ENCODE data around the gene VRK1. TPM values are rescaled to one million over a fixed set of nuclear protein-coding genes. Genes with fewer than 3 reads are reported as not detected.

Gene VRK1
- total RNA-seq (10 to 100 TPM; 28.5 to 52.2 (median 40.7) TPM), polyA plus RNA-seq (10 to 100 TPM; 33.3 to 45.8 TPM), total RNA-seq (44.2 reads per million, percentile 68 among the genes with 10 or more reads in this experiment)

GRCh38 chr14:96796851-96797581 lies at the start of gene VRK1:
Gene VRK1, plus strand, starts transcription at chr14:96797382. Its CDS starts 36,090 bp downstream, at chr14:96833472.
- Mint-ChIP-seq H3K27ac (peak within 1 kb of the TSS; percentile 75 to 95 (median 90)), H3K27me3 (peaks cover 0 to 10% (median 3%) of the 10 kb centered on the region in 5 donors), H3K4me1 (peaks cover 10 to 33% (median 25%) of the 10 kb centered on the region in 7 donors), H3K4me3 (peak within 1 kb of the TSS; percentile 86 to 93 (median 91)), H3K36me3 (peaks cover 0 to 2% (median 0%) of the 10 kb centered on the region in 5 donors), H3K9me3 (no peaks in the 10 kb centered on the region)
- ATAC-seq (peak; percentile 99), DNase-seq (peak; percentile 87 to 93 (median 90))
- Histone ChIP-seq H3K4me1 (ENCODE audit: control insufficient read depth in 2 of 2, insufficient read depth in 2 of 2, low read length in 2 of 2) (peaks cover 10 to 14% of the 10 kb centered on the region in 2 donors), H3K9me3 (ENCODE audit: control insufficient read depth in 2 of 3, low read length in 3 of 3) (no peaks in the 10 kb centered on the region), H3K36me3 (ENCODE audit: control insufficient read depth in 2 of 3, insufficient read depth in 3 of 3, low read length in 3 of 3) (no peaks in the 10 kb centered on the region), H3K4me3 (ENCODE audit: low read length) (peak within 1 kb of the TSS; percentile 75), H3K27me3 (ENCODE audit: control insufficient read depth in 2 of 2, insufficient read depth in 2 of 2, low read length in 2 of 2) (no peaks in the 10 kb centered on the region), H3K27ac (ENCODE audit: low read depth, low read length) (peak within 1 kb of the TSS; percentile 79)
- POLR2A ChIA-PET, result interaction anchor here (1.3 to 1.9 kb wide), 3 partner anchors 9 to 24 kb away, joined by 3 to 4 read pairs (median 4); no protein-coding TSS in a partner anchor
- CTCF ChIA-PET, result no interaction called here
- intact Hi-C loops (cut with micrococcal nuclease), result loop anchor here (1.0 to 10.0 kb wide), 9 partner anchors 35 to 660 kb away; partner anchors contain the start of genes ATG2B (in 2 of the 2), GSKIP (in 2 of the 2) and PAPOLA (in 2 of the 2)

GRCh38 chr14:96747608-96748007 lies 49.6 kb upstream of the VRK1 start:
- H3K36me3 Mint-ChIP-seq, result no peaks in the 10 kb centered on the region
- peaks cover 0 to 1% (median 0%) of the 10 kb centered on the region in 7 donors for H3K4me1 Mint-ChIP-seq
- H3K4me3 Mint-ChIP-seq, result no peak overlapping the region
- POLR2A ChIA-PET, result no interaction called here
- H3K9me3 Mint-ChIP-seq, result no peaks in the 10 kb centered on the region
- Histone ChIP-seq H3K36me3 (ENCODE audit: control insufficient read depth in 2 of 3, insufficient read depth in 3 of 3, low read length in 3 of 3) (no peaks in the 10 kb centered on the region), H3K27ac (ENCODE audit: low read depth, low read length) (no peak overlapping the region), H3K27me3 (ENCODE audit: control insufficient read depth in 2 of 2, insufficient read depth in 2 of 2, low read length in 2 of 2) (no peaks in the 10 kb centered on the region), H3K4me3 (ENCODE audit: low read length) (no peak overlapping the region), H3K9me3 (ENCODE audit: control insufficient read depth in 2 of 3, low read length in 3 of 3) (no peaks in the 10 kb centered on the region), H3K4me1 (ENCODE audit: control insufficient read depth in 2 of 2, insufficient read depth in 2 of 2, low read length in 2 of 2) (no peaks in the 10 kb centered on the region)
- intact Hi-C loops (cut with micrococcal nuclease), result no loop called here
- DNase-seq (no peak), ATAC-seq (no peak)
- H3K27ac Mint-ChIP-seq, result no peak overlapping the region
- H3K27me3 Mint-ChIP-seq, result peaks cover 16 to 29% (median 19%) of the 10 kb centered on the region in 5 donors
- CTCF ChIA-PET, result no interaction called here

- Histone ChIP-seq H3K27ac (ENCODE audit: low read depth, low read length) (no peak overlapping the region), H3K27me3 (ENCODE audit: control insufficient read depth in 2 of 2, insufficient read depth in 2 of 2, low read length in 2 of 2) (no peaks in the 10 kb centered on the region), H3K36me3 (ENCODE audit: control insufficient read depth in 2 of 3, insufficient read depth in 3 of 3, low read length in 3 of 3) (no peaks in the 10 kb centered on the region), H3K4me3 (ENCODE audit: low read length) (no peak overlapping the region), H3K9me3 (ENCODE audit: control insufficient read depth in 2 of 3, low read length in 3 of 3) (no peaks in the 10 kb centered on the region), H3K4me1 (ENCODE audit: control insufficient read depth in 2 of 2, insufficient read depth in 2 of 2, low read length in 2 of 2) (no peaks in the 10 kb centered on the region)
- Mint-ChIP-seq H3K9me3 (no peaks in the 10 kb centered on the region), H3K36me3 (no peaks in the 10 kb centered on the region), H3K27me3 (peaks cover 11 to 24% (median 17%) of the 10 kb centered on the region in 5 donors), H3K4me3 (no peak overlapping the region), H3K4me1 (peaks cover 0 to 1% (median 0%) of the 10 kb centered on the region in 7 donors), H3K27ac (no peak overlapping the region)
- intact Hi-C loops (cut with micrococcal nuclease), result no loop called here
- ATAC-seq, result no peak
- DNase-seq, result no peak
- CTCF ChIA-PET, result no interaction called here
- POLR2A ChIA-PET, result no interaction called here
These were observed 48.8 kb upstream of the VRK1 start for GRCh38 chr14:96748362-96748761.

- Histone ChIP-seq H3K4me3 (ENCODE audit: low read length) (no peak overlapping the region), H3K9me3 (ENCODE audit: control insufficient read depth in 2 of 3, low read length in 3 of 3) (no peaks in the 10 kb centered on the region), H3K27me3 (ENCODE audit: control insufficient read depth in 2 of 2, insufficient read depth in 2 of 2, low read length in 2 of 2) (no peaks in the 10 kb centered on the region), H3K27ac (ENCODE audit: low read depth, low read length) (no peak overlapping the region), H3K4me1 (ENCODE audit: control insufficient read depth in 2 of 2, insufficient read depth in 2 of 2, low read length in 2 of 2) (no peaks in the 10 kb centered on the region), H3K36me3 (ENCODE audit: control insufficient read depth in 2 of 3, insufficient read depth in 3 of 3, low read length in 3 of 3) (no peaks in the 10 kb centered on the region)
- Mint-ChIP-seq H3K4me3 (no peak overlapping the region), H3K9me3 (no peaks in the 10 kb centered on the region), H3K36me3 (no peaks in the 10 kb centered on the region), H3K4me1 (peaks cover 0 to 1% (median 0%) of the 10 kb centered on the region in 7 donors), H3K27me3 (peaks cover 0 to 9% (median 4%) of the 10 kb centered on the region in 5 donors), H3K27ac (no peak overlapping the region)
- ChIA-PET POLR2A (interaction anchor here (0.6 kb wide), 1 partner anchor 145 kb away, joined by 3 read pairs; no protein-coding TSS in a partner anchor), CTCF (no interaction called here)
- intact Hi-C loops (cut with micrococcal nuclease), result no loop called here
- DNase-seq (no peak), ATAC-seq (no peak)
These were observed 45.7 kb upstream of the VRK1 start for GRCh38 chr14:96751505-96751904.

- intact Hi-C loops (cut with micrococcal nuclease), result no loop called here
- H3K36me3 ChIP-seq (ENCODE audit: control insufficient read depth in 2 of 3, insufficient read depth in 3 of 3, low read length in 3 of 3), result no peaks in the 10 kb centered on the region
- ChIA-PET CTCF (no interaction called here), POLR2A (no interaction called here)
- Mint-ChIP-seq H3K4me1 (peaks cover 0 to under 1% (median 0%) of the 10 kb centered on the region in 7 donors), H3K27ac (no peak overlapping the region), H3K4me3 (no peak overlapping the region), H3K27me3 (peaks cover 0 to 12% (median 5%) of the 10 kb centered on the region in 5 donors), H3K36me3 (no peaks in the 10 kb centered on the region), H3K9me3 (no peaks in the 10 kb centered on the region)
- no peak overlapping the region for H3K4me3 ChIP-seq (ENCODE audit: low read length)
- no peaks in the 10 kb centered on the region for H3K4me1 ChIP-seq (ENCODE audit: control insufficient read depth in 2 of 2, insufficient read depth in 2 of 2, low read length in 2 of 2)
- no peak for DNase-seq
- no peaks in the 10 kb centered on the region for H3K9me3 ChIP-seq (ENCODE audit: control insufficient read depth in 2 of 3, low read length in 3 of 3)
- no peak overlapping the region for H3K27ac ChIP-seq (ENCODE audit: low read depth, low read length)
- no peaks in the 10 kb centered on the region for H3K27me3 ChIP-seq (ENCODE audit: control insufficient read depth in 2 of 2, insufficient read depth in 2 of 2, low read length in 2 of 2)
- no peak for ATAC-seq
These were observed 45.1 kb upstream of the VRK1 start for GRCh38 chr14:96752125-96752524.

GRCh38 chr14:96752594-96752993 lies 44.6 kb upstream of the VRK1 start:
- H3K4me3 Mint-ChIP-seq, result no peak overlapping the region
- no peak overlapping the region for H3K27ac ChIP-seq (ENCODE audit: low read depth, low read length)
- POLR2A ChIA-PET, result no interaction called here
- no peaks in the 10 kb centered on the region for H3K4me1 ChIP-seq (ENCODE audit: control insufficient read depth in 2 of 2, insufficient read depth in 2 of 2, low read length in 2 of 2)
- H3K27me3 Mint-ChIP-seq, result peaks cover 3 to 13% (median 7%) of the 10 kb centered on the region in 5 donors
- CTCF ChIA-PET, result no interaction called here
- no peaks in the 10 kb centered on the region for H3K36me3 Mint-ChIP-seq
- DNase-seq, result no peak
- no peaks in the 10 kb centered on the region for H3K36me3 ChIP-seq (ENCODE audit: control insufficient read depth in 2 of 3, insufficient read depth in 3 of 3, low read length in 3 of 3)
- no peak overlapping the region for H3K4me3 ChIP-seq (ENCODE audit: low read length)
- intact Hi-C loops (cut with micrococcal nuclease), result no loop called here
- no peaks in the 10 kb centered on the region for H3K9me3 Mint-ChIP-seq
- ATAC-seq, result no peak
- no peaks in the 10 kb centered on the region for H3K27me3 ChIP-seq (ENCODE audit: control insufficient read depth in 2 of 2, insufficient read depth in 2 of 2, low read length in 2 of 2)
- H3K4me1 Mint-ChIP-seq, result no peaks in the 10 kb centered on the region
- no peaks in the 10 kb centered on the region for H3K9me3 ChIP-seq (ENCODE audit: control insufficient read depth in 2 of 3, low read length in 3 of 3)
- peak overlapping the region in 1 of 9 donors; percentile 51 for H3K27ac Mint-ChIP-seq

All from naive thymus-derived CD4-positive, alpha-beta T cell (primary cell).